ENCODE results near the gene CD40.
A peak's percentile ranks its signal among the peaks of the same experiment; 100 is the strongest.

CD40 gene

GRCh38 chr20:46113113-46113470, 5.0 kb upstream of the CD40 start:
- no peak for DNase-seq (ENCODE audit: low read depth)
- no peak overlapping the region for H3K4me3 ChIP-seq (replicated peaks; ENCODE audit: low read depth, low read length)
- TF ChIP-seq CTCF (IDR thresholded peaks at IDR 0.05; ENCODE audit: low read length, missing control alignments), result no peak

GRCh38 chr20:46114449-46114848, 3.7 kb upstream of the CD40 start:
- TF ChIP-seq CTCF (IDR thresholded peaks at IDR 0.05; ENCODE audit: low read length, missing control alignments), result no peak
- DNase-seq (ENCODE audit: low read depth), result no peak
- H3K4me3 ChIP-seq (replicated peaks; ENCODE audit: low read depth, low read length), result no peak overlapping the region

- peak overlapping the region; percentile 54 for H3K4me3 ChIP-seq (replicated peaks; ENCODE audit: low read depth, low read length)
- TF ChIP-seq CTCF (IDR thresholded peaks at IDR 0.05; ENCODE audit: low read length, missing control alignments), result no peak
- no peak for DNase-seq (ENCODE audit: low read depth)
Measured at GRCh38 chr20:46118481-46119020, 437 bp downstream of the CD40 start.

- DNase-seq (ENCODE audit: low read depth), result no peak
- H3K4me3 ChIP-seq (replicated peaks; ENCODE audit: low read depth, low read length), result no peak overlapping the region
- no peak for TF ChIP-seq CTCF (IDR thresholded peaks at IDR 0.05; ENCODE audit: low read length, missing control alignments)
Measured at GRCh38 chr20:46119028-46119546, 973 bp downstream of the CD40 start.

GRCh38 chr20:46119547-46119946, 1.4 kb downstream of the CD40 start:
- no peak overlapping the region for H3K4me3 ChIP-seq (replicated peaks; ENCODE audit: low read depth, low read length)

GRCh38 chr20:46120136-46120535, 2.0 kb downstream of the CD40 start:
- no peak overlapping the region for H3K4me3 ChIP-seq (replicated peaks; ENCODE audit: low read depth, low read length)
- no peak for TF ChIP-seq CTCF (IDR thresholded peaks at IDR 0.05; ENCODE audit: low read length, missing control alignments)
- no peak for DNase-seq (ENCODE audit: low read depth)

More at GRCh38 chr20:46119547-46119946, 1.4 kb downstream of the CD40 start:
- DNase-seq (ENCODE audit: low read depth), result no peak
- no peak for TF ChIP-seq CTCF (IDR thresholded peaks at IDR 0.05; ENCODE audit: low read length, missing control alignments)
